Smooth muscle cell (in vitro differentiated cells): Measurements from ENCODE around the gene UBXN1. TPM values are rescaled to one million over a fixed set of nuclear protein-coding genes. Genes with fewer than 3 reads are reported as not detected.

ENCODE experiments used
- DNase-seq: peaks from one replicate; lab custom pipeline; 2025; ENCODE audit not compliant: unreplicated experiment; lab: John Stamatoyannopoulos, UW
- H2AFZ ChIP-seq: fragments of 200-600 bp; sonication (generic); 2 replicates; pipeline ENCODE4 v1.6.0; 2016; ENCODE audit warnings: antibody characterized with exemption, low read depth, mild to moderate bottlenecking
- H3F3A ChIP-seq: fragments of 200-600 bp; sonication (generic); 2 replicates; pipeline ENCODE4 v1.6.0; 2017; ENCODE audit warnings: antibody characterized with exemption, low read depth
- H3K27ac ChIP-seq: fragments of 200-600 bp; sonication (generic); 2 replicates; pipeline ENCODE4 v1.5.1; 2016; ENCODE audit warnings: low read depth, mild to moderate bottlenecking
- H3K27me3 ChIP-seq: fragments of 200-600 bp; sonication (generic); 2 replicates; pipeline ENCODE4 v1.6.1; 2016; ENCODE audit warnings: low read depth, mild to moderate bottlenecking
- H3K36me3 ChIP-seq: fragments of 200-600 bp; sonication (generic); 2 replicates; pipeline ENCODE4 v1.5.1; 2016; ENCODE audit warnings: low read depth
- H3K4me1 ChIP-seq: fragments of 200-600 bp; sonication (generic); 2 replicates; pipeline ENCODE4 v1.5.1; 2016; ENCODE audit warnings: low read depth
- H3K4me2 ChIP-seq: fragments of 200-600 bp; sonication (generic); 2 replicates; pipeline ENCODE4 v1.6.0; 2016; ENCODE audit warnings: mild to moderate bottlenecking
- H3K4me3 ChIP-seq: fragments of 200-600 bp; sonication (generic); 2 replicates; pipeline ENCODE4 v1.5.1; 2016; ENCODE audit warnings: mild to moderate bottlenecking
- H3K79me2 ChIP-seq: fragments of 200-600 bp; sonication (generic); 2 replicates; pipeline ENCODE4 v1.6.0; 2016; ENCODE audit warnings: low read depth, mild to moderate bottlenecking
- H3K9ac ChIP-seq: fragments of 200-600 bp; sonication (generic); 2 replicates; pipeline ENCODE4 v1.6.0; 2016; ENCODE audit warnings: low read depth
- H3K9me3 ChIP-seq: fragments of 200-600 bp; sonication (generic); replicated peaks from 2 replicates; pipeline ENCODE4 v1.5.1; 2016; ENCODE audit warnings: low read depth
- H4K20me1 ChIP-seq: fragments of 200-600 bp; sonication (generic); 2 replicates; pipeline ENCODE4 v1.6.0; 2016; ENCODE audit warnings: low read depth
- CTCF ChIP-seq: fragments of 200-600 bp; sonication (generic); IDR thresholded peaks from 2 replicates; pipeline ENCODE4 v1.5.1; 2017; ENCODE audit warnings: borderline replicate concordance, mild to moderate bottlenecking, antibody characterized with exemption; ENCODE audit not compliant: insufficient read depth, poor library complexity, severe bottlenecking
- WGBS: methylation state at CpG from one replicate; pipeline ENCODE4 v1.1.7; 2016; ENCODE audit warnings: low lambda C conversion rate; 5-methylcytosine and 5-hydroxymethylcytosine counted together
- polyA plus RNA-seq: library from polyadenylated mRNA; unstranded; fragments of >200 nt; fragmentation: Nextera tagmentation; extraction: Ambion mirVana; gene quantifications from 2 replicates; pipeline ENCODE4 v1.2.1, GENCODE V29; 2016
- total RNA-seq: library from RNA; depleted of rRNA; stranded (reverse); fragments of >200 nt; gene quantifications from 2 replicates; pipeline ENCODE4 v1.2.3, GENCODE V29; 2014

UBXN1 gene
- total and polyA plus RNA-seq, 2 experiments from 2014 or later, result 58.1 to 73.5 TPM

- Histone ChIP-seq H3K4me1 (peaks cover 27% of the 10 kb centered on the region), H3K9me3 (no peaks in the 10 kb centered on the region), H3K36me3 (peaks cover 21% of the 10 kb centered on the region), H4K20me1 (peaks cover 53% of the 10 kb centered on the region), H3K9ac (peak overlapping the region; percentile 77), H3K79me2 (peaks cover 81% of the 10 kb centered on the region), H3K4me3 (peak overlapping the region; percentile 87), H2AFZ (no peak overlapping the region), H3F3A (peaks cover 28% of the 10 kb centered on the region), H3K27ac (peak overlapping the region; percentile 89), H3K27me3 (no peaks in the 10 kb centered on the region), H3K4me2 (peak overlapping the region; percentile 99)
- 3% methylated on average over 7 of the region's 7 CpGs for WGBS
- DNase-seq, result no peak
- no peak for TF ChIP-seq CTCF
Measured at GRCh38 chr11:62725646-62726045, 46.8 kb upstream of the UBXN1 start.

- H2AFZ ChIP-seq, result no peak overlapping the region
- peaks cover 32% of the 10 kb centered on the region for H3F3A ChIP-seq
- peaks cover 80% of the 10 kb centered on the region for H3K79me2 ChIP-seq
- WGBS, result 79% methylated on average over 8 of the region's 8 CpGs
- H3K36me3 ChIP-seq, result peaks cover 30% of the 10 kb centered on the region
- TF ChIP-seq CTCF, result no peak
- peak overlapping the region; percentile 89 for H3K27ac ChIP-seq
- no peak for DNase-seq
- peak overlapping the region; percentile 77 for H3K9ac ChIP-seq
- H3K4me2 ChIP-seq, result peak overlapping the region; percentile 99
- H3K27me3 ChIP-seq, result no peaks in the 10 kb centered on the region
- H3K4me3 ChIP-seq, result peak overlapping the region; percentile 87
- H4K20me1 ChIP-seq, result peaks cover 53% of the 10 kb centered on the region
- H3K4me1 ChIP-seq, result peaks cover 16% of the 10 kb centered on the region
- H3K9me3 ChIP-seq, result no peaks in the 10 kb centered on the region
Measured at GRCh38 chr11:62724171-62724570, 45.3 kb upstream of the UBXN1 start.

GRCh38 chr11:62721994-62722393, 43.1 kb upstream of the UBXN1 start:
- TF ChIP-seq CTCF, result no peak
- no peak overlapping the region for H3K4me3 ChIP-seq
- peaks cover 31% of the 10 kb centered on the region for H3K36me3 ChIP-seq
- H2AFZ ChIP-seq, result no peak overlapping the region
- peaks cover 16% of the 10 kb centered on the region for H3K4me1 ChIP-seq
- peaks cover 24% of the 10 kb centered on the region for H3F3A ChIP-seq
- peaks cover 88% of the 10 kb centered on the region for H3K79me2 ChIP-seq
- no peak overlapping the region for H3K9ac ChIP-seq
- H3K9me3 ChIP-seq, result no peaks in the 10 kb centered on the region
- H4K20me1 ChIP-seq, result peaks cover 53% of the 10 kb centered on the region
- 80% methylated on average over 7 of the region's 7 CpGs for WGBS
- no peak overlapping the region for H3K4me2 ChIP-seq
- H3K27me3 ChIP-seq, result no peaks in the 10 kb centered on the region
- DNase-seq, result no peak
- H3K27ac ChIP-seq, result no peak overlapping the region

- Histone ChIP-seq H3K9ac (no peak overlapping the region), H3K4me2 (no peak overlapping the region), H3K4me3 (no peak overlapping the region), H3K4me1 (peaks cover 5% of the 10 kb centered on the region), H2AFZ (no peak overlapping the region), H3F3A (peaks cover 35% of the 10 kb centered on the region), H3K27ac (no peak overlapping the region), H3K9me3 (no peaks in the 10 kb centered on the region), H3K27me3 (no peaks in the 10 kb centered on the region), H4K20me1 (peaks cover 31% of the 10 kb centered on the region), H3K36me3 (peaks cover 31% of the 10 kb centered on the region), H3K79me2 (peaks cover 76% of the 10 kb centered on the region)
- 96% methylated on average over 2 of the region's 2 CpGs for WGBS
- DNase-seq, result no peak
- TF ChIP-seq CTCF, result no peak
Measured at GRCh38 chr11:62719302-62719978, 40.6 kb upstream of the UBXN1 start.
